SK-N-MC (cell line): ENCODE results near the gene PDE7B.

Source experiments
- EZH2 ChIP-seq: fragments of 200-600 bp; sonication (generic); IDR thresholded peaks from one replicate; pipeline ENCODE4 v1.6.1; 2017; ENCODE audit warnings: antibody characterized with exemption
- POLR2AphosphoS5 ChIP-seq: IDR thresholded peaks from 2 replicates; pipeline ENCODE4 v1.6.1; 2012; ENCODE audit warnings: mild to moderate bottlenecking, low read depth, low read length, borderline replicate concordance

GRCh38 chr6:136059308-136059707, 207.8 kb downstream of the PDE7B start:
- TF ChIP-seq EZH2, result no peak
- TF ChIP-seq POLR2AphosphoS5, result no peak
